Breast epithelium (tissue), 4 donors: ENCODE data around the gene PICALM. TPM values are rescaled to one million over a fixed set of nuclear protein-coding genes. Genes with fewer than 3 reads are reported as not detected.
"Not testable (repeated sequence)": the region's sequence is repeated elsewhere in the genome, so short reads cannot be mapped to it uniquely, and the experiment has no call there.

Experiments used
- DNase-seq, 2 donors: peaks; one replicate each; pipeline ENCODE4 v3.0.0-alpha.2; 2019; ENCODE audit warnings: low spot score in 2 of 2
- H3K27ac ChIP-seq, 2 donors: fragments of 200-600 bp; sonication (generic) in 1 of 2; one replicate each; pipeline ENCODE4 v1.5.1; 2016 to 2019; ENCODE audit warnings: mild to moderate bottlenecking in 1 of 2
- H3K27me3 ChIP-seq, 2 donors: fragments of 200-600 bp; sonication (generic) in 1 of 2; one replicate each; pipeline versions ENCODE4 v1.5.1 to v1.6.0; 2017 to 2019; ENCODE audit warnings: control low read depth in 1 of 2, mild to moderate bottlenecking in 1 of 2
- H3K36me3 ChIP-seq: fragments of 200-600 bp; one replicate; pipeline ENCODE4 v1.5.1; 2019
- H3K4me1 ChIP-seq, 2 donors: fragments of 200-600 bp; sonication (generic); one replicate each; pipeline ENCODE4 v1.5.1; 2016 to 2019; ENCODE audit warnings: control low read depth in 1 of 2
- H3K4me3 ChIP-seq, 3 donors: fragments of 200-600 bp; sonication (generic); 1 replicate in 2 of 3; 2 replicates in 1 of 3; pipeline ENCODE4 v1.5.1; 2016 to 2019; ENCODE audit warnings: mild to moderate bottlenecking in 3 of 3, moderate library complexity in 2 of 3
- H3K9me3 ChIP-seq, 2 donors: fragments of 200-600 bp; sonication (generic) in 1 of 2; one replicate each; pipeline ENCODE4 v1.5.1; 2016 to 2019; ENCODE audit warnings: control low read depth in 1 of 2
- CTCF ChIP-seq, 3 donors: fragments of 450-650 bp; IDR thresholded peaks; one replicate each; pipeline ENCODE4 v1.5.1; 2016 to 2017; ENCODE audit warnings: antibody characterized with exemption in 3 of 3, mild to moderate bottlenecking in 3 of 3, moderate library complexity in 3 of 3
- POLR2A ChIP-seq: fragments of 450-650 bp; IDR thresholded peaks from one replicate; pipeline ENCODE4 v1.6.1; 2016; ENCODE audit warnings: antibody characterized with exemption, mild to moderate bottlenecking, moderate library complexity
- POLR2AphosphoS5 ChIP-seq, 3 donors: sonication (generic); formaldehyde crosslinking; IDR thresholded peaks; one replicate each; pipeline ENCODE4 v1.6.1; 2017; ENCODE audit warnings: antibody characterized with exemption in 3 of 3
- intact Hi-C: fragments of 100-400 bp; cut with DNase I; formaldehyde crosslinking; loops from one replicate; pipeline ENCODE4 v1.15.1; 2023; ENCODE audit warnings: low total_unique reads
- total RNA-seq, 3 donors: library from RNA; depleted of rRNA; stranded (reverse); fragments of >200 nt; gene quantifications; one replicate each; pipeline ENCODE4 v1.1.0, GENCODE V29; 2016

The PICALM gene
- total RNA-seq, 3 donors from 2014 or later: 327 to 336 (median 328) TPM

GRCh38 chr11:85953491-85954143 is 115.3 kb downstream of the PICALM start:
- DNase-seq: no peak
- TF ChIP-seq POLR2AphosphoS5 (IDR thresholded peaks at IDR 0.05): no peak
- no peak for TF ChIP-seq POLR2A
- TF ChIP-seq CTCF (IDR thresholded peaks at IDR 0.05): no peak
- Histone ChIP-seq H3K4me1 (no peaks in the 10 kb centered on the region), H3K4me3 (no peak overlapping the region), H3K36me3 (peaks cover 4% of the 10 kb centered on the region), H3K27ac (no peak overlapping the region), H3K27me3 (no peaks in the 10 kb centered on the region), H3K9me3 (no peaks in the 10 kb centered on the region)
- intact Hi-C loops: no loop called here

- H3K4me1 ChIP-seq, intact Hi-C loops, H3K27ac ChIP-seq, H3K4me3 ChIP-seq, H3K27me3 ChIP-seq, H3K36me3 ChIP-seq, DNase-seq, H3K9me3 ChIP-seq: not testable (repeated sequence)
Measured at GRCh38 chr11:85952108-85952485, 116.8 kb downstream of the PICALM start.

GRCh38 chr11:85951428-85952107 is 117.3 kb downstream of the PICALM start:
- Histone ChIP-seq H3K4me1 (peaks cover 0 to 13% of the 10 kb centered on the region in 2 donors), H3K27me3 (no peaks in the 10 kb centered on the region), H3K36me3 (no peaks in the 10 kb centered on the region), H3K4me3 (no peak overlapping the region), H3K9me3 (no peaks in the 10 kb centered on the region), H3K27ac (no peak overlapping the region)
- no peak for TF ChIP-seq POLR2A
- intact Hi-C loops: no loop called here
- no peak for DNase-seq

GRCh38 chr11:85951049-85951405 is 117.9 kb downstream of the PICALM start:
- intact Hi-C loops: no loop called here
- H3K27me3 ChIP-seq: no peaks in the 10 kb centered on the region

GRCh38 chr11:85950317-85951048 is 118.4 kb downstream of the PICALM start:
- DNase-seq: no peak
- TF ChIP-seq CTCF (IDR thresholded peaks at IDR 0.05) (no peak), POLR2A (no peak), POLR2AphosphoS5 (IDR thresholded peaks at IDR 0.05) (no peak)
- Histone ChIP-seq H3K27me3 (no peaks in the 10 kb centered on the region), H3K36me3 (no peaks in the 10 kb centered on the region), H3K4me1 (peaks cover 0 to 13% of the 10 kb centered on the region in 2 donors), H3K9me3 (no peaks in the 10 kb centered on the region), H3K4me3 (no peak overlapping the region), H3K27ac (no peak overlapping the region)
- intact Hi-C loops: no loop called here

More at GRCh38 chr11:85951049-85951405, 117.9 kb downstream of the PICALM start:
- no peaks in the 10 kb centered on the region for H3K9me3 ChIP-seq
- no peaks in the 10 kb centered on the region for H3K36me3 ChIP-seq
- no peak for DNase-seq
- H3K4me1 ChIP-seq: peaks cover 0 to 13% of the 10 kb centered on the region in 2 donors
- TF ChIP-seq CTCF (IDR thresholded peaks at IDR 0.05): no peak
- no peak for TF ChIP-seq POLR2AphosphoS5 (IDR thresholded peaks at IDR 0.05)
- no peak for TF ChIP-seq POLR2A
- H3K27ac ChIP-seq: no peak overlapping the region
- H3K4me3 ChIP-seq: no peak overlapping the region

- Histone ChIP-seq H3K36me3 (no peaks in the 10 kb centered on the region), H3K4me1 (peaks cover 0 to 13% of the 10 kb centered on the region in 2 donors), H3K27me3 (no peaks in the 10 kb centered on the region), H3K4me3 (no peak overlapping the region), H3K27ac (no peak overlapping the region), H3K9me3 (no peaks in the 10 kb centered on the region)
- DNase-seq: no peak
- TF ChIP-seq CTCF (IDR thresholded peaks at IDR 0.05) (no peak), POLR2A (no peak), POLR2AphosphoS5 (IDR thresholded peaks at IDR 0.05) (no peak)
- intact Hi-C loops: no loop called here
Measured at GRCh38 chr11:85949798-85950197, 119.1 kb downstream of the PICALM start.
